Measurements from ENCODE around the gene TCL1A.
"Not testable (repeated sequence)": the region's sequence is repeated elsewhere in the genome, so short reads cannot be mapped to it uniquely, and the experiment has no call there.

The TCL1A gene

GRCh38 chr14:95713596-95714371 lies at the start of gene TCL1A:
Gene TCL1A, minus strand, starts transcription at chr14:95714125. Its CDS starts 59 bp downstream, at chr14:95714066.
- no peak for DNase-seq (ENCODE audit: low spot score)

- DNase-seq (ENCODE audit: low spot score) = not testable (repeated sequence)
Measured at GRCh38 chr14:95763032-95763431, 49.1 kb upstream of the TCL1A start.

GRCh38 chr14:95761436-95761835 lies 47.5 kb upstream of the TCL1A start:
- no peak for DNase-seq (ENCODE audit: low spot score)

- DNase-seq (ENCODE audit: low spot score) = no peak
Measured at GRCh38 chr14:95760596-95760995, 46.7 kb upstream of the TCL1A start.

GRCh38 chr14:95759941-95760340 lies 46.0 kb upstream of the TCL1A start:
- DNase-seq (ENCODE audit: low spot score) = no peak

GRCh38 chr14:95758331-95758730 lies 44.4 kb upstream of the TCL1A start:
- DNase-seq (ENCODE audit: low spot score) = no peak

- DNase-seq (ENCODE audit: low spot score) = no peak
Measured at GRCh38 chr14:95756751-95757150, 42.8 kb upstream of the TCL1A start.

GRCh38 chr14:95756127-95756526 lies 42.2 kb upstream of the TCL1A start:
- DNase-seq (ENCODE audit: low spot score) = no peak

GRCh38 chr14:95741781-95742180 lies 27.9 kb upstream of the TCL1A start:
- DNase-seq (ENCODE audit: low spot score) = no peak

- DNase-seq (ENCODE audit: low spot score) = no peak
Measured at GRCh38 chr14:95741038-95741490, 27.1 kb upstream of the TCL1A start.

GRCh38 chr14:95739356-95739755 lies 25.4 kb upstream of the TCL1A start:
- no peak for DNase-seq (ENCODE audit: low spot score)

- no peak for DNase-seq (ENCODE audit: low spot score)
Measured at GRCh38 chr14:95733212-95733611, 19.3 kb upstream of the TCL1A start.

GRCh38 chr14:95730126-95730525 lies 16.2 kb upstream of the TCL1A start:
- DNase-seq (ENCODE audit: low spot score) = no peak

GRCh38 chr14:95729402-95730028 lies 15.6 kb upstream of the TCL1A start:
- not testable (repeated sequence) for DNase-seq (ENCODE audit: low spot score)

- no peak for DNase-seq (ENCODE audit: low spot score)
Measured at GRCh38 chr14:95727056-95727700, 13.3 kb upstream of the TCL1A start.

GRCh38 chr14:95725685-95726336 lies 11.9 kb upstream of the TCL1A start:
- DNase-seq (ENCODE audit: low spot score) = no peak

- DNase-seq (ENCODE audit: low spot score) = no peak
Measured at GRCh38 chr14:95722525-95723190, 8.7 kb upstream of the TCL1A start.

- DNase-seq (ENCODE audit: low spot score) = no peak
Measured at GRCh38 chr14:95712398-95712797, 1.5 kb downstream of the TCL1A start.

- DNase-seq (ENCODE audit: low spot score) = no peak
Measured at GRCh38 chr14:95711476-95712176, 2.3 kb downstream of the TCL1A start.

GRCh38 chr14:95710106-95710505 lies 3.8 kb downstream of the TCL1A start:
- no peak for DNase-seq (ENCODE audit: low spot score)

GRCh38 chr14:95707327-95707726 lies 6.6 kb downstream of the TCL1A start:
- no peak for DNase-seq (ENCODE audit: low spot score)
